HCT116 (cell line): ENCODE data around the gene DOCK11. TPM values are rescaled to one million over a fixed set of nuclear protein-coding genes. Genes with fewer than 3 reads are reported as not detected.
A peak's percentile ranks its signal among the peaks of the same experiment; 100 is the strongest.

ENCODE experiments used
- ATAC-seq: fragments of 200-7000 bp; cut with Tn5 transposase; 2 replicates; pipeline ENCODE4 v1.9.1; 2020; ENCODE audit warnings: mild to moderate bottlenecking, moderate library complexity
- BruUV-seq: library from RNA; stranded (reverse); fragments of 400-500 nt; replicated peaks from 2 replicates; lab custom pipeline; 2021; lab: Mats Ljungman, UMichigan
- CTCF ChIA-PET: fragments of 300-600 bp; sonication (Branson Sonifier 250); formaldehyde crosslinking; loops from one replicate; lab custom pipeline; 2021; ENCODE audit warnings: antibody characterized with exemption; lab: Charles Lee
- POLR2A ChIA-PET: fragments of 300-600, 350-600 bp; sonication (Branson Sonifier 250); formaldehyde crosslinking; loops from one replicate; lab custom pipeline; 2021; ENCODE audit warnings: antibody characterized with exemption; lab: Charles Lee
- RAD21 ChIA-PET, 2 experiments: fragments of 300-600 bp; sonication (Branson Sonifier 250); formaldehyde crosslinking; loops; one replicate each; lab custom pipeline; 2023; ENCODE audit warnings: low total read pairs in 2 of 2; ENCODE audit not compliant: uncharacterized antibody in 2 of 2, unreplicated experiment in 2 of 2, low non-redundant PET in 1 of 2; lab: Charles Lee
- DNase-seq: peaks from one replicate; pipeline ENCODE4 v3.0.0-alpha.2; 2010; ENCODE audit warnings: low read depth, low spot score
- H2AFZ ChIP-seq: fragments of 200-600 bp; shearing (Covaris generic), sonication (generic); 2 replicates; pipeline ENCODE4 v1.6.1; 2017; ENCODE audit warnings: low read depth, mixed run types, mixed read lengths, antibody characterized with exemption, low read length; ENCODE audit not compliant: poor library complexity, severe bottlenecking
- H3K27ac ChIP-seq: 2 replicates; pipeline ENCODE4 v1.5.1; 2012; ENCODE audit warnings: low read depth, low read length
- H3K27me3 ChIP-seq: fragments of 200-600 bp; sonication (generic); 2 replicates; pipeline ENCODE4 v1.6.1; 2016; ENCODE audit warnings: mixed run types, low read length, mixed read lengths; ENCODE audit not compliant: insufficient read depth
- H3K36me3 ChIP-seq, 2 experiments: fragments of 200-500 bp in 1 of 2; fragments of 200-600 bp in 1 of 2; sonication (Bioruptor generic) in 1 of 2; sonication (generic) in 1 of 2; 2 replicates each; pipeline versions ENCODE4 v1.5.1 to v1.6.1; 2014 to 2016; ENCODE audit warnings: low read length in 2 of 2, inconsistent platforms in 1 of 2, mixed read lengths in 1 of 2, mixed run types in 1 of 2; ENCODE audit not compliant: insufficient read depth in 2 of 2, control insufficient read depth in 1 of 2
- H3K4me1 ChIP-seq, 2 experiments: fragments of 200-600 bp in 1 of 2; sonication (generic) in 1 of 2; 2 replicates each; pipeline versions ENCODE4 v1.5.1 to v1.6.1; 2012 to 2017; ENCODE audit warnings: low read length in 2 of 2, inconsistent platforms in 1 of 2, mild to moderate bottlenecking in 1 of 2, mixed read lengths in 1 of 2, mixed run types in 1 of 2, moderate library complexity in 1 of 2; ENCODE audit not compliant: insufficient read depth in 2 of 2, control insufficient read depth in 1 of 2
- H3K4me2 ChIP-seq: fragments of 200-600 bp; sonication (generic); 2 replicates; pipeline ENCODE4 v1.6.1; 2017; ENCODE audit warnings: mixed run types, low read length, mixed read lengths
- H3K4me3 ChIP-seq, 2 experiments: fragments of 200-600 bp in 1 of 2; sonication (generic) in 1 of 2; replicated peaks in 1 of 2; 2 replicates each; pipeline ENCODE4 v1.5.1; 2011 to 2016; ENCODE audit warnings: low read length in 2 of 2, control low read depth in 1 of 2, low read depth in 1 of 2, mild to moderate bottlenecking in 1 of 2, mixed read lengths in 1 of 2, mixed run types in 1 of 2
- H3K79me2 ChIP-seq: fragments of 200-600 bp; sonication (generic); 2 replicates; pipeline ENCODE4 v1.6.1; 2017; ENCODE audit warnings: mild to moderate bottlenecking, mixed run types, low read length, moderate library complexity, mixed read lengths; ENCODE audit not compliant: insufficient read depth
- H3K9ac ChIP-seq: fragments of 200-600 bp; sonication (generic); 2 replicates; pipeline ENCODE4 v1.6.1; 2016; ENCODE audit warnings: low read length, mixed read lengths
- H3K9me2 ChIP-seq: fragments of 200-600 bp; sonication (generic), shearing (Covaris generic); 2 replicates; pipeline ENCODE4 v1.6.1; 2017; ENCODE audit warnings: mixed run types, mild to moderate bottlenecking, moderate library complexity; ENCODE audit not compliant: insufficient read depth
- H3K9me3 ChIP-seq, 2 experiments: fragments of 200-500 bp in 1 of 2; fragments of 200-600 bp in 1 of 2; sonication (Bioruptor generic) in 1 of 2; sonication (generic) in 1 of 2; 2 replicates each; pipeline ENCODE4 v1.6.1; 2014 to 2017; ENCODE audit warnings: low read length in 2 of 2, mixed read lengths in 2 of 2, inconsistent platforms in 1 of 2, low read depth in 1 of 2, mild to moderate bottlenecking in 1 of 2, mixed run types in 1 of 2, moderate library complexity in 1 of 2; ENCODE audit not compliant: control insufficient read depth in 1 of 2, insufficient read depth in 1 of 2
- H4K20me1 ChIP-seq: fragments of 200-600 bp; sonication (generic), shearing (Covaris generic); 2 replicates; pipeline ENCODE4 v1.6.1; 2017; ENCODE audit warnings: mixed run types, mild to moderate bottlenecking, moderate library complexity; ENCODE audit not compliant: insufficient read depth
- CEBPB ChIP-seq: IDR thresholded peaks from 2 replicates; pipeline ENCODE4 v1.6.1; 2012; ENCODE audit warnings: low read depth
- EGR1 ChIP-seq: IDR thresholded peaks from 2 replicates; pipeline ENCODE4 v1.6.1; 2012; ENCODE audit warnings: low read depth
- ELF1 ChIP-seq: IDR thresholded peaks from 2 replicates; pipeline ENCODE4 v1.6.1; 2012; ENCODE audit warnings: low read depth, borderline replicate concordance
- EZH2phosphoT487 ChIP-seq: fragments of 200-600 bp; IDR thresholded peaks from 2 replicates; pipeline ENCODE4 v1.6.1; 2018; ENCODE audit warnings: antibody characterized with exemption, borderline replicate concordance
- FOSL1 ChIP-seq: IDR thresholded peaks from 2 replicates; pipeline ENCODE4 v1.6.1; 2012; ENCODE audit warnings: low read depth
- JUND ChIP-seq: IDR thresholded peaks from 2 replicates; pipeline ENCODE4 v1.6.1; 2012
- MAX ChIP-seq: IDR thresholded peaks from 2 replicates; pipeline ENCODE4 v1.6.1; 2012
- POLR2A ChIP-seq: IDR thresholded peaks from 2 replicates; pipeline ENCODE4 v1.7.0; 2011; ENCODE audit warnings: borderline replicate concordance; ENCODE audit not compliant: insufficient read depth, insufficient read length; ENCODE audit errors: extremely low read depth
- POLR2AphosphoS5 ChIP-seq: IDR thresholded peaks from 2 replicates; pipeline ENCODE4 v1.6.1; 2011; ENCODE audit warnings: mild to moderate bottlenecking, low read depth, low read length, moderate library complexity
- RAD21 ChIP-seq: IDR thresholded peaks from 2 replicates; pipeline ENCODE4 v1.6.1; 2012; ENCODE audit warnings: low read depth, mild to moderate bottlenecking
- SIN3A ChIP-seq: IDR thresholded peaks from 2 replicates; pipeline ENCODE4 v1.6.1; 2012; ENCODE audit warnings: low read depth
- SRF ChIP-seq: IDR thresholded peaks from 2 replicates; pipeline ENCODE4 v1.6.1; 2012; ENCODE audit warnings: low read depth
- TCF7L2 ChIP-seq: IDR thresholded peaks from 2 replicates; pipeline ENCODE4 v1.7.0; 2011; ENCODE audit warnings: borderline replicate concordance, inconsistent platforms; ENCODE audit not compliant: insufficient read depth, insufficient read length; ENCODE audit errors: extremely low read depth
- ZNF274 ChIP-seq: fragments of 200-500 bp; sonication (Bioruptor generic); IDR thresholded peaks from 2 replicates; pipeline ENCODE4 v1.6.1; 2014; ENCODE audit warnings: mild to moderate bottlenecking, low read depth, low read length, inconsistent platforms
- intact Hi-C: fragments of 100-400 bp; cut with micrococcal nuclease; formaldehyde crosslinking; loops from 2 replicates; pipeline ENCODE4 v1.10.0; 2022
- total RNA-seq: library from RNA; stranded (reverse); gene quantifications from one replicate; pipeline ENCODE4 v1.2.1, GENCODE V29; 2021; ENCODE audit not compliant: unreplicated experiment
- TF ChIP-seq, protein P1 (sequence below), 3 experiments: fragments of 200-600 bp in 1 of 3; sonication (generic) in 1 of 3; IDR thresholded peaks in 2 of 3; conservative IDR thresholded peaks in 1 of 3; 2 replicates each; pipeline ENCODE4 v1.5.1; 2012 to 2017; ENCODE audit warnings: low read depth in 2 of 3, low read length in 2 of 3, antibody characterized with exemption in 1 of 3, borderline replicate concordance in 1 of 3, control low read depth in 1 of 3, mild to moderate bottlenecking in 1 of 3, mixed read lengths in 1 of 3, mixed run types in 1 of 3, moderate library complexity in 1 of 3; ENCODE audit not compliant: insufficient read depth in 1 of 3

The DOCK11 gene
- total RNA-seq, 1 experiment from 2014 or later, result 0.59 TPM

DNA sequence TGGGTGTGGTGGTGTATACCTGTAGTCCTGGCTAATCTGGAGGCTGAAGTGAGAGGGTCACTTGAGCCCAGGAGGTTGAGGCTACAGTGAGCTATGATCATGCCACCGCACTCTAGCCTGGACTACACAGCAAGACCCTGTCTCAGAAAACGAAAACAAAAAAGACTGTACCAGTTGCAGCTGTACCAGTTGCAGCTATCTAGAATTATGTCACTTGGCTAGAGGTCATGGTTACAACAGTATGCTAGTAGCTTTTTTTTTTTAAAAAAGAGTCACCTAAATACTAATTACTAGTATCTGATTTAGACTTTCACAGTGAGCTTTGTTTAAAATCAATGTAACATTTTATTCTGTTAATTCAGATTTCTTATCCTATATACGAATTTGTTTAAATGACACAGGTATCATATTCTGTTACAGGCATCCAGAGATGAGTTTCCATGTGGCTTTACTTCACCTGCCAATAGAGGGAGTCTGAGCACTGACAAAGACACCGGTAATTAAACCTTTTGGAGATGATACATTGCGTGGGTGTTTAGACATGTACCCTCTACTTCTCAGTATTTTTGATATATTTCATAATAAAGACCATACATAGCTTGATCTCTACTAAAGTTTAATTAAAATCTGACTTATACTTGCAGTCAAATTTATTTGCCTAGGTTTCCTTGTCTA is 131.6 kb downstream of the DOCK11 start:
- no peaks in the 10 kb centered on the region for H3K27me3 ChIP-seq
- ChIA-PET RAD21 (interaction anchor here in 1 of 2 experiments (0.7 kb wide), 1 partner anchor 180 kb away, joined by 3 read pairs; no protein-coding TSS in a partner anchor), CTCF (interaction anchor here (1.1 kb wide), 1 partner anchor 17 kb away, joined by 3 read pairs; no protein-coding TSS in a partner anchor), POLR2A (no interaction called here)
- H3K79me2 ChIP-seq, result no peaks in the 10 kb centered on the region
- H3K9me3 ChIP-seq, result no peaks in the 10 kb centered on the region
- intact Hi-C loops, result loop anchor here (5.0 to 10.0 kb wide), 3 partner anchors 180 to 822 kb away; no protein-coding TSS in a partner anchor
- no peak overlapping the region for H3K9ac ChIP-seq
- no peak overlapping the region for H3K27ac ChIP-seq
- H3K4me1 ChIP-seq, result no peaks in the 10 kb centered on the region
- ATAC-seq (peak; percentile 68), DNase-seq (no peak)
- no peak overlapping the region for H3K4me3 ChIP-seq
- no peak overlapping the region for H2AFZ ChIP-seq
- BruUV-seq, result no TSS peak
- H3K9me2 ChIP-seq, result no peaks in the 10 kb centered on the region
- no peaks in the 10 kb centered on the region for H3K36me3 ChIP-seq
- no peaks in the 10 kb centered on the region for H4K20me1 ChIP-seq
- no peak overlapping the region for H3K4me2 ChIP-seq
- TF ChIP-seq JUND (no peak), EZH2phosphoT487 (no peak), FOSL1 (no peak), EGR1 (peak; percentile 71), RAD21 (peak; percentile 55), SRF (no peak)
- TF ChIP-seq, protein P1, sequence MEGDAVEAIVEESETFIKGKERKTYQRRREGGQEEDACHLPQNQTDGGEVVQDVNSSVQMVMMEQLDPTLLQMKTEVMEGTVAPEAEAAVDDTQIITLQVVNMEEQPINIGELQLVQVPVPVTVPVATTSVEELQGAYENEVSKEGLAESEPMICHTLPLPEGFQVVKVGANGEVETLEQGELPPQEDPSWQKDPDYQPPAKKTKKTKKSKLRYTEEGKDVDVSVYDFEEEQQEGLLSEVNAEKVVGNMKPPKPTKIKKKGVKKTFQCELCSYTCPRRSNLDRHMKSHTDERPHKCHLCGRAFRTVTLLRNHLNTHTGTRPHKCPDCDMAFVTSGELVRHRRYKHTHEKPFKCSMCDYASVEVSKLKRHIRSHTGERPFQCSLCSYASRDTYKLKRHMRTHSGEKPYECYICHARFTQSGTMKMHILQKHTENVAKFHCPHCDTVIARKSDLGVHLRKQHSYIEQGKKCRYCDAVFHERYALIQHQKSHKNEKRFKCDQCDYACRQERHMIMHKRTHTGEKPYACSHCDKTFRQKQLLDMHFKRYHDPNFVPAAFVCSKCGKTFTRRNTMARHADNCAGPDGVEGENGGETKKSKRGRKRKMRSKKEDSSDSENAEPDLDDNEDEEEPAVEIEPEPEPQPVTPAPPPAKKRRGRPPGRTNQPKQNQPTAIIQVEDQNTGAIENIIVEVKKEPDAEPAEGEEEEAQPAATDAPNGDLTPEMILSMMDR (IDR thresholded peaks at IDR 0.05 in 2 of 3, conservative IDR thresholded peaks at IDR 0.05 in 1 of 3; ENCODE audit: borderline replicate concordance in 1 of 3, insufficient read depth in 1 of 3, low read depth in 2 of 3, low read length in 2 of 3), result peak; percentile 28 to 59 (median 51); a peak in 5 of 6 replicates
- TF ChIP-seq, all 23 proteins: peak for 3

DNA sequence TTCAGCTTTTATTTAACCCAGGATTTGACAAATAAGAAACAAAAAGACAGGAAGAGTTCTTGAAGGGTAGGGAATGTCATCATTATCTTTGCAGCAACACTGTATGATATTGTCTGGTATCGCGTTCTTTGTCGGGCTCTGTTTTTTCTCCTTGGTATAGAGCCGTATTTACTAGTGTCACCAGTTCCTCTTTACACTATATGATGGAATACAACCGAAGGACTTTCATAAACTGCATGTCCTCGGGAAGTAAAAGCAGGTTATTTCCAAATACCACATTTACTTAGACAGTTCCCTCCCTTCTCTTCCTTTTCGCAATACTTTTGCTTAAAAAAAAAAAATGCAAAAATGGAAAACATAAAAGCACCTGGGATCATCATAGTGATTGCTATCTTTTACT is 135.2 kb downstream of the DOCK11 start:
- Histone ChIP-seq H3K9ac (no peak overlapping the region), H3K4me1 (no peaks in the 10 kb centered on the region), H3K36me3 (no peaks in the 10 kb centered on the region), H3K4me2 (no peak overlapping the region), H3K27me3 (no peaks in the 10 kb centered on the region), H4K20me1 (no peaks in the 10 kb centered on the region), H3K9me3 (no peaks in the 10 kb centered on the region), H2AFZ (no peak overlapping the region), H3K9me2 (no peaks in the 10 kb centered on the region), H3K27ac (no peak overlapping the region), H3K4me3 (no peak overlapping the region), H3K79me2 (no peaks in the 10 kb centered on the region)
- no TSS peak for BruUV-seq
- ChIA-PET RAD21 (no interaction called here), CTCF (no interaction called here), POLR2A (no interaction called here)
- ATAC-seq (no peak), DNase-seq (no peak)
- intact Hi-C loops, result loop anchor here (10.0 kb wide), 1 partner anchor 74 kb away; no protein-coding TSS in a partner anchor
- TF ChIP-seq SIN3A, result no peak
- no peak for TF ChIP-seq CEBPB
- TF ChIP-seq, protein P1 (IDR thresholded peaks at IDR 0.05 in 2 of 3, conservative IDR thresholded peaks at IDR 0.05 in 1 of 3; ENCODE audit: borderline replicate concordance in 1 of 3, insufficient read depth in 1 of 3, low read depth in 2 of 3, low read length in 2 of 3), result no peak
- TF ChIP-seq TCF7L2, result no peak
- no peak for TF ChIP-seq ZNF274
- TF ChIP-seq FOSL1, result no peak
- TF ChIP-seq RAD21, result no peak
- no peak for TF ChIP-seq MAX
- TF ChIP-seq POLR2A, result no peak
- TF ChIP-seq EZH2phosphoT487, result no peak
- no peak for TF ChIP-seq JUND
- TF ChIP-seq POLR2AphosphoS5, result no peak
- TF ChIP-seq ELF1, result no peak
